Bone marrow (tissue), 2 donors: ENCODE results near the gene PUM2.
"Not testable (repeated sequence)": the region's sequence is repeated elsewhere in the genome, so short reads cannot be mapped to it uniquely, and the experiment has no call there.

Experiments used
- DNase-seq, 2 donors: peaks; one replicate each; lab custom pipeline; 2025; lab: John Stamatoyannopoulos, UW

The PUM2 gene, protein sequence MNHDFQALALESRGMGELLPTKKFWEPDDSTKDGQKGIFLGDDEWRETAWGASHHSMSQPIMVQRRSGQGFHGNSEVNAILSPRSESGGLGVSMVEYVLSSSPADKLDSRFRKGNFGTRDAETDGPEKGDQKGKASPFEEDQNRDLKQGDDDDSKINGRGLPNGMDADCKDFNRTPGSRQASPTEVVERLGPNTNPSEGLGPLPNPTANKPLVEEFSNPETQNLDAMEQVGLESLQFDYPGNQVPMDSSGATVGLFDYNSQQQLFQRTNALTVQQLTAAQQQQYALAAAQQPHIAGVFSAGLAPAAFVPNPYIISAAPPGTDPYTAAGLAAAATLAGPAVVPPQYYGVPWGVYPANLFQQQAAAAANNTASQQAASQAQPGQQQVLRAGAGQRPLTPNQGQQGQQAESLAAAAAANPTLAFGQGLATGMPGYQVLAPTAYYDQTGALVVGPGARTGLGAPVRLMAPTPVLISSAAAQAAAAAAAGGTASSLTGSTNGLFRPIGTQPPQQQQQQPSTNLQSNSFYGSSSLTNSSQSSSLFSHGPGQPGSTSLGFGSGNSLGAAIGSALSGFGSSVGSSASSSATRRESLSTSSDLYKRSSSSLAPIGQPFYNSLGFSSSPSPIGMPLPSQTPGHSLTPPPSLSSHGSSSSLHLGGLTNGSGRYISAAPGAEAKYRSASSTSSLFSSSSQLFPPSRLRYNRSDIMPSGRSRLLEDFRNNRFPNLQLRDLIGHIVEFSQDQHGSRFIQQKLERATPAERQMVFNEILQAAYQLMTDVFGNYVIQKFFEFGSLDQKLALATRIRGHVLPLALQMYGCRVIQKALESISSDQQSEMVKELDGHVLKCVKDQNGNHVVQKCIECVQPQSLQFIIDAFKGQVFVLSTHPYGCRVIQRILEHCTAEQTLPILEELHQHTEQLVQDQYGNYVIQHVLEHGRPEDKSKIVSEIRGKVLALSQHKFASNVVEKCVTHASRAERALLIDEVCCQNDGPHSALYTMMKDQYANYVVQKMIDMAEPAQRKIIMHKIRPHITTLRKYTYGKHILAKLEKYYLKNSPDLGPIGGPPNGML

DNA sequence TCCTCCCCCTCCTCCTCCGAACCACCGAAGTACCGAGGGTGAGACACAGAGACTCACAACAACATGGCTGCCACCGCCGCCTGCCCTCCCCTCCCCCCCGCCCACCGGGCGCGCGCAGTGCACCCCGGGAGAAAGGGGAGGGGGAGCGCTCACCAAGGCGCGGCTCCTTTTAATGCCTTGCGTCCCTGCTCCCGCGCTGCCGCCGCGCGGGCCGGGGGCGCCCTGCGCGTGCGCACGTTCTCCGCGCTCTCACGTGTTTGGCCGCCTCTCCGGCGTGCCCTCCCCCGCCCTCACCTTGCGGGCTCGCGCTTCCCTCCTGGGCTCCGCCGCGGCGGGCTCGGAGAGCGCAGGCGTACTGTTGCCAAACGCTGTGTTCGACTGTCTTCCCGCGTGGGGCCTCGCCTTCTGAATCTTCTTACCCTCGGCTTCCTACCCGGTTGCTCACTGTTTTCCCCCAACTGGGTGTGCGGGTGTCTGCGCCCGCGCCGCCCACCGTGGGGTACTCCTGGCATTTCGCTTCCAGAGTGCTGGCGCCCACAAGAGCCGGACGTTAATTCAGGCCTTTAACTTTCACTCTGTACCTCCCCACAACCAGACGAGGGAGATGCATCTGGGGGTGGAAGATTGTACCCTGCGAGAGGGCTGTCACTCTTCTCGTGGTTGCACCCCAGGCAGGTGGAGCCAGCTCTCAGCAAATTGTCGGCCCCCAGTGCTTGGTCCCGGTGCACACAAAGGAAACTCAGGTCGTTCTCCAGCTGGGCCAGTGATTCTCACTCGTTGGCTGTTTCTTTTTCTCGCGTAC is at the start of gene PUM2:
Gene PUM2 (minus strand): TSS at position 92 of the 802 bp plus-strand sequence. CDS start 23,484 bp downstream, outside the sequence.
- DNase-seq, result peak; percentile 79 to 80

DNA sequence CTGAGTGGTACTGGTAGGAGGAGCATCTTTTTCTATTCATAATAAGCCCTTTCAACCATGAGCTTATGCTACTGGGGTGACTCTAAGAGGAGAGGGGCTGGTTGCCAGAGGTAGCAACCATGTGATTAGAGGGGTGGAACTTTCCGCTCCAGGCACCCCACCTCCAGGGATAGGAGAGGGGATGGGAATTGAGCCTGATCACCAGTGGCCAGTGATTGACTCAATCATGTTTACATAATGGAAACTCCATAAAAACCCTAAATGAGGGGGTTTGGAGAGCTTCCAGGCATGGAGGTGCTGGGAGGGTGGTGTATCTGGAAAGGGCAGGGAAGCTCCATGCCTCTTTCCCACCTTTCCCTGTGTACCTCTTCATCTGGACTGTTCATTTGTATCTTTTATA is 49.7 kb upstream of the PUM2 start:
- no peak for DNase-seq

DNA sequence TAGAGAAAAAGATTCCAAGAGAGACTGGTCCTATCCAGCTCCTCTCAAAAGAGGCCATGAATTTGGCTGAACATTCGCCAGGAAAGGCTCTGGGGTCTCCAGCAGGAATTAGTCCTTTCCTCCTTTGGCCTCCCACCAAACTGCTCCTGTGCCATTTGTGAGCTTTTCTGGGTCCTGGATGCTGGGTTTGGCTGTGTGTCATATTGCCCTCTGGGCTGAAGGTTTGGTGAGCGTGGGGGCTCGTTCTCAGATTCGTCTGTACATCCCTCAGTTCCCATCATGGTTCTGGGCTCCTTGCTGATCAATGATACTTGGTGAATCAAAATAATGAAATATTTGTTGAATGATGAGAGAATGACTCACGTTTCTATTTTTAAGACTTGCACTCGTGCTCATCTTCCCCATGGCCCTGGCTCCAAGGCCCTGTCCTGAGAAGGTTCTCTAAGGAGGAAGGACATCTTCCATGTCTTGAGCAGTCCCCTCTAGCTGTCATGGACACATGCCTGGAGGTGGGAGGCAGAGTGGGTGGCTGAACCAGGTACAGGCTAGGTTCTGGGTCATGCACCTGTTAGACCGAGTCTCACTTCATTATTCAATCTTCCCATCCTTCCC is 48.4 kb upstream of the PUM2 start:
- no peak for DNase-seq

DNA sequence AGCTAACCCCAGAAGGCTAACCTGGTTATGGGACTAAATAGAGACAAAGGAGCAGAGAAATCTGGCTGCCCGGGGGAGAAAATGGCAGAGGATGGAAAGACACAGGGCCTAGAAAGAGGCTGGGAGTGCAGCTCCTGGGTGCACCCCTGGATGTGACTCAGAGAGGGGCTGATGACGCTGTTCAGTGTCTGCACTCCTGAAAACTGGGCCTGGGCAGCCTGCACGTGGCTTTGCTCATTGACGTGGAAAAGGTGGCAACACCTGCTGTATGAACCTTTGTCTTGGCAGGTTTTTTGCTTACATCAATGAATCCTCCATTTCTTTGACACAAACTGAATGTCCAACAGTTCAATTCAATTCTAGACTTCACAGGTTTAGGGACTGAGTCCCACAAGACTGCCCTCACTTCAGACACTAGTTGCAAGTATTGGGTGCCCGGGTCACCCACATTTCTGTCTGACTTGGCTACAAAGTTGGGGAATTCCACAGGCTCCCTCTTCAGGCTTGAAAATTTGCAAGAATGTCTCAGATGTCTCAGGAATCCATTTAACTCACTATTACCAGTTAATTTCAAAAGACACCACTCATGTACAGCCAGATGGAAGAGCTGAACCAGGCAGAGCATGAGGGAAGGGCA is 47.3 kb upstream of the PUM2 start:
- DNase-seq, result no peak

DNA sequence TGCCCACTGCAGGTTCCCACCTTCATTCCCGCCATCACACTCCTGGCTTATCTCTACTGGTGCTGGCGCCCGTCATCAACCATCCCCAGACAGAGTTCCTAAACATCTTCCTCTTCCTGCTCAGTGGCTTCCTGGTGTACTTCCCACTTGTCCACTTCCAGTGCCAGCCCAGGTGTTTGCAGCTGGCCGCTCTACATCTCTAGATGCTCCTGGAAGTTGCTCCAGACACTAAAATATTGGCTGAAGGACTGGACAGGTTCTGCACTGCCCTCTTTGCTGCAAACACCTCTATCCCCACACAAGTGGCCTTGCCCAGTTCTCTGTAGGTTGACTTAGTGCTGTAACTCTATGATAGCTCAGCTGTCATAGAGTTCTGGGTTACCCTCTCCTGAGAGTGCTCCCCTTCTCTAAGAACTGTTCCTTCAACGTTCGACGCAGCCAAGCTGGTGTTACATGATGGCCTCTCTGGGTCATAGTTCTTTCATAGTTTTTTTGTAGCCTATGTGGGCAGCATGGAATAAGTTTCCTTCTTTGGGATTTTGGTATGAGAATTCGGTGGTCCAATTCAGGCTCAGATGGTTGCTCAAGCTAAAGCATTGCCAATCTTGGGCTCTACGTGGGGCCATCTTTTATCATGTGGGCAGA is 45.8 kb upstream of the PUM2 start:
- no peak for DNase-seq

DNA sequence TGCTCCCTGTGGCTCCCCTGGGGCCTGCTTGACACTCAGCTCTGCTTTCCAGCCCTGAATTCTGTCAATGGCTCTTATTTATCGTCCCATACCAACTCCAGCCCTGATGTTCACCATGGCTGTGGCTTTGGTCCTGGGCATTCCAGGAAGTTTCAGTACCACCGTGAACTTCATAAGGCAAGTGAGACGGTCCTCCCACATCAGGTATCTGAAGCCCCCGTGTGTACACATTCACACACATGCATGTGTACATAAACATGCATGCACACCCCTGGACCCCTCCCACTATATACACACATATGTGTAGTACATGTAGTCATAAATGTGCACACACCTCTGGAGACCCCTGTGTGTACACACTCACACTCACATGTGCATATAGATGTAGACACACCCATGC is 43.3 kb upstream of the PUM2 start:
- no peak for DNase-seq

DNA sequence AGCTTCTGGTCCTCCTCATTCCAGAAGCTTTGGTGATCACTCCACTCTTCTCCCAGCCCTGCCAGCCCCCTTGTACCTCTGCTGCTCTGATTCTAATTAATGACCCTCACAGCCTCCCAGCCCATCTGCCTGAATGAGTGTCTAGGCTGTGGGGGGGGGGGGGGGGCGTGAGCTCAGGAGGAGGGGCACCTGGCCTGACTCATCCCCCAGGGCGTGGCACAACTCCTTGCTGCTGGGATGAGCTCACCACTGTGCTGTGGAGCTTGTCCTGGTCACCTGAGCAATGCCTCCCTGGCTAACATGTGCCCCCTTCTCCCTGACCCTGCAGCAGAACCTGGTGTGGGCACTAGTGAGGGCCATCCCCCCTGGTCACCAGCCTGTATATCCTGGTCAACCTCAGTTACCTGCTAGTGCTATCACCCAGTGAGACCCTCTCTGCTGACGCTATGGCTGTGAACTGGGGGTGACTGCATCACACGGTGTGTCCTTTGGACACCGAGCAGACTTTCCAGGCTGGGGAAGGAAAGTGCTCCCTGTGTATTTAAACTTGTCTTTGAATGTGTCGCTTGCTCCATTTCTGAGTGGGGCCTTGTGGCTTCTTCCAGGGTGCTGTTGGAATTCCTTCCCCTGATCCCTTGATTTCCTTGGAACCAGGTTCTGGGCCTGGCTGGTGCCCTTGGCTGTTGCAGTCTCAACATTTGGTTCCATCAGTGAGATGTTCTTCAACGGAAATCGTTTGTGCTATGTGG is 41.5 kb upstream of the PUM2 start:
- no peak for DNase-seq

DNA sequence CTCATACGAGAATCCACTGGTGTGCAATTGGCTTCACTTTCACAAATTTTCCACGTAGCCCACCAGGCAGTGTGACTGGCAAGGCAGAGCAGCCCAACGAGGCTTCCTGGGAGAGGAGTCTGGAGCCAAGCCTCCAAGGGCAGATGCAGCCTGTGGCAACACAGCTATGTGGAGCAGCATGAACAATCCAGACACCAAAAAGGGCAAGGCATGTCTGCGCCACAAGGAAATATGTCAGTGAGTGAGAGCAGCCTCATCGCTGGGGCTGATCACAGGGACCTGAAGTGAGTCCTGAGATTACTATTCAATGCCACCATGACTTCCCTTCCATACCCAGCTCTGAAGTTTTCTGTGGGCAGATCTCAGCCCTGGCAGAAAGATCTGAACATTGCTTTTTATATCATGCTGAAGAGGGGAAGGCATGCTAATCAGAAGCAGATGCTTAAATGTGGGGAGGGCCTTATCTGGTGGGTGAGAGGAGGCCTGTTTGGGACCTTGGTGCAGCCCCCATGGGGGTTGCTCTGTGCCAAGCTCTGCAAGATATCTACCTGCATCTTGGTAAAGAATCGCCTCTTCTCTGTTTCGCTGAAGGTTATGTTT is 40.0 kb upstream of the PUM2 start:
- no peak for DNase-seq

DNA sequence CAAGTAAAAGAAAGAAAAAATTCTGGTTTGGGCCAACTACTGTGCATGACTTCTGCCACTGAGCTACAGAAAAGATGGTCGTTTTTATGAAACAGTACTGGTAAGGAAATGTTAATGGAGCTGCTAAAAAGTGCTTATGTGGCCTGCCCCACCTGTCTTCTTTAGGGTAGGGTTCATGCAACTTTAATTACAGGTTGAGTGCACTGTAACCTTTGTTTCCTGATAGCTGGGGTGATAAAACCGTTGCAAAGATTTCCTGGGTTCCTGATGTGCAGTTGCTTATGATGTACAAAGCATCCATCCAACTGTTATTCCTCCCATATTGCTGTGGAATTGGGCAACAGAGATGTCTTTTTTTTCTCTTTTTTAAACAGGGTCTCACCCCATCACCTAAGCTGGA is 34.3 kb upstream of the PUM2 start:
- DNase-seq, result no peak

DNA sequence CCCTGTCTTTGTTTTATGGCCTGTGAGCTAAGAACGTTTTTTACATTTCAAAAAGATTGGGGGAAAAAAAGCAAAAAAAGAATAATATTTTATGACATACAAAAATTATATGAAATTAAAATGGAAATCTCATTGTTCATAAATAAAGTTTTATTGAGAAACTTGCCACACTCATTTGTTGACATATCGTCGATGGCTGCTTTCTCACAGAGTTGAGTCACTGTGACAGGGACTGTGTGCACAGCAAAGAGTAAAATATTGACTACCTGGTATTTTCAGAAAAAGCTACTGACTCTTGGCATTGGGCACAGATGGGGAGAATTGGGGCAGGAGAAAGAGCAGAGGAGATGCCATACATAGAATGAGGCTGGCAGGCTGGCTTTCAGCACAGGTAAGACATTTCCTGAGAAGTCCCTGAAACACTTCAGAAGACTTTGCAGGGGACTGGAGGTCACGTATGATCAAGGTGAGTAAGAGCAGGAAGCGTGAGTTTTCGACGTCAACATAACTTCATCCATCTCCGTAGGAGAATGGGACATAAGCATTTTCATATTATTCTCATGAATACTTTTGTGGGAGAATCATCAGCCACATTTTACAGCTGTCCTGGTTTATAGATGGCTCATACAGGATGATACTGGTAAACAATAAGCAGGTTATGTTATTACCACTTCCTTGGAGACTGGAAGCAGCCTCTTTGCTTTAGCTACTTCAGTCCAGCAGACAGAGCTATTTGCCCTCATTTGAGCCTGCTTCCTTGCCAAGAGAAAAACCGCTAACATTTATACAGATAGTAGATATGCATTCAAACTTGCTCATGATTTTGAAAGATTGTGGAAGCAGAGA is 32.5 kb upstream of the PUM2 start:
- DNase-seq, result no peak

DNA sequence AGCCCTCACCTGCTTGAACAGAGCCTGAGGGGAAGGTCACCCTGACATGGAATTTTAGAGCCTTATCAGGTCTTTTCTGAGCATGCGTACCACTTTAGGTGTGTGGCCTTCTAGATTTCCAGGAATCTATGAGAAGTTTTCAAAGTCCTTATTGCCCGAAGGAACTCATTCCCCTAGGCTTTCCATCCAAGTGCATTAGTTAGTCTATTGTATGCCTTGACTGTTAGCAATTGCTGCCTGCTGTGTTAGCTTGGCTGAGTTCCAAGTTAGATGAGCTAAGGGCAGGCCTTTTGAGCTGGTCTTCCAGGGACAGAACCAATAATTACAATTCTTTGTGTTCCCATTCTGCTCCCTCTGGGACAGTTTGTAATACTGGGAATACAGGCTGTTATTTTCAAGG is 30.8 kb upstream of the PUM2 start:
- DNase-seq, result no peak

DNA sequence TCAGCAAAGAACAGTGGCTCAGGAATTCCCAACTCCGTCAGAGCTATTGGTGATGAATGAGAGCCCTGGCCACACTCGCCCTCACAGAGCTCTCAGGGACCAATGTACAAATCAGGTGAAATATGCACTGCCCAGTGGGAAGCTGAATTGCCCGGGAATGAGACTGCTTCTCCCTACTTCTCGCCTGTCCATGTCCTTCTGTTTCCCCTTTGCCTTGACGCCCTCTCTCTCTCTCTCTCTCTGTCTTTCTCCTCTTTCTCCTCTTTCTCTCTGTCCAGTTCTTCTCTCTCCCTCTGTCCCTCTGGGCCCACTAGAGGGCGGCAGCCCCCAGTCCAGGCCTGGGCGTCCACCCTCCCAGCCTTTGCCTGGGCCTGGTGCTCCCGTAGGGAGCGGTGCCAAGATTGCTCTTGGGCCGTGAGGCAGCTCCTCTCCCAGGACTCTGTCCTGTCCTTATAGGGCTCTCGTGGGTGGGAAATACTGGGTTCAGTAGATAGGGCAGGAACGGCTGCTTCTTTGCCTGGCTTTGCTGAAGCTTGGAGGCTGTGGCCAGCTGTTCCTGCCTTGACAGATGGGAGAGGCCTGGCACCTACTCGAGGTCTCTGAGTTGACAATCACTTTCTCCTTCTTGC is 28.4 kb upstream of the PUM2 start:
- DNase-seq, result peak in 1 of 2 donors; percentile 3

DNA sequence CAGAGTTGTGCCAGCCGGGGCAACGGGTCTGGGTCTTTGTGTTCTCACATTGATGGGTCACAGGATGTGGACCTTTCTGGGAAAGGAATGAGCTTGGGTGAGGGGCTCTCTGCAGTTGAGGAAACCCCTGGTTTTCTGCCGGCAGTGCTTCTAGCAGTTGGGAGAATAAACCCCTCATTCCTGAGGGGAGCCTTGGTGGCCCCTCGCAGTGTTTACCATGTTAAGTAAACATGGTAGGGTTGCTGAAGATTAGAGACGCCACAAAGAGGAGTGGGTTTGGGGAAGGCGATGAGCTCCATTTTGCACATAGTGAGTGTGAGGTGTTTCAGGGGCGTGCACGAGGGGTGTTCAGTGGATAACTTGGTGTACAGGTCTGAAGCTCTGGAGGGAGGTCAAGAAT is 27.7 kb upstream of the PUM2 start:
- no peak for DNase-seq

DNA sequence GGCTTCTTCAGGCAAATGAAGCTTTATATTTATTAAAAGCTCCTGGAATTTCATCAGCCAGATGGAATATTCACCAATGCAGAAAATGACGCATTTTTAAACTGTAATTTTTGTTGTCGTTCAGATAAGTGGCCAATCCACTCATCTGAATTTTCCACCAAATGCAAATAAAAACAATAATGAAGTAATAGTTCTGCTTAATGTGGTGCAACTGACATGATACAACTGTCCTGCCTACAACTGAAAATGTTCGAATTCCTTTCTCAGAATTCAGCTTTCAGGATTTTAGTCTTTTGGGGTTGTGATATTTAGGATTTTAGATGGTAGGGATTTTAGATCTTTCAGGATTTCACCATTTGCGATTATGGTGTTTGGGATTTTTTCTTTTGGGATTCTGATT is 27.1 kb upstream of the PUM2 start:
- DNase-seq, result no peak

DNA sequence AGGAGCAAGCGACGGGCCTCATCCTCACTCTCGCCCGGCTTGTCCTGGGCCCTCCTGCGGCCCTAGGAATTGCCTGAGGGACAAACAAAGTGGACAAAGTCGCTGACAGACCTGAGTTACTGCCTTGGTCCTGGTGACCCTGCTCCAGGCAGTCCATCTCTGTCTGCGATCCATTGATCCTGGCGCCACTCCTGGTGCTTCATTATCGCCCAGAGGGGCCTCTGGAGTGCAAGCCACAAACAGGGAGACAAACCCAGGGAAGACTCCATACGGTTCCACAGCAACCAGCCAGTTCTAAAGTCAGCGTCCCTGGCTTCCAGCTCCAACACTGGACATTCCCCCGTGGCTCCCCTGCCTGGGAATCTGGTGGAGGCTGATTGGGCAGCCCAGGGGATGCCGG is 24.3 kb upstream of the PUM2 start:
- DNase-seq, result not testable (repeated sequence)

DNA sequence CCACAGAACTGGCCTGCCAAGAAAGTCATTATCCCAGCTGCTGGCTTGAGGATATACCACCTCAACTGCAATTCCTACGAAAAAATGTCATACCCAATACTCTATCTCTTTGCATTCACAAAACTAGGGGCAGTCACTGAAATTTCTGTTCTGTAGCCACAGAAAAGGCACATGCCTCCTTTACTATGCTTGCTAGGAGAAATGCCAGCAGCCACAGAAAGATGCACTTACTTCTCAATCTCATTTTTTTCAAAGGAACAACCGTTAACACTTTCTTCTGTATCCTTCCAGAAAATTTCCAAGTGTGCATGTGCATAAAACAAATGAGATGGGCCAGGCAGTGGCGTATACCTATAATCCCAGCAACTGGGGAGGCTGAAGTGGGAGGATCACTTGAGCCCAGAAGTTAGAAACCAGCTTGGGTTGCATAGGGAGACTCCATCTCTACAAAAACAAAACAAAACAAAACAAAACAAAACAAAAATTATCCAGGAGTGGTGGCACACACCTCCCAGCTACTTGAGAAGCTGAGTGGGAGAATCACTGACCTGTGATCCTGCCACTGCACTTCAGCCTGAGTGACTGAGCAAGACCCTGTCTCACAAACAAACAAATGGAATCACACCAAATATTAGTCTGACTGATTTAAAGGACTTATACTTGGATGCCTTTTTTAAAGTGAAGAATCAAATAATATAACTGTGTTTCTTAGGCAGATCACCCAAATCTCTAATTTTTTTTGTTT is 22.4 kb upstream of the PUM2 start:
- DNase-seq, result no peak

DNA sequence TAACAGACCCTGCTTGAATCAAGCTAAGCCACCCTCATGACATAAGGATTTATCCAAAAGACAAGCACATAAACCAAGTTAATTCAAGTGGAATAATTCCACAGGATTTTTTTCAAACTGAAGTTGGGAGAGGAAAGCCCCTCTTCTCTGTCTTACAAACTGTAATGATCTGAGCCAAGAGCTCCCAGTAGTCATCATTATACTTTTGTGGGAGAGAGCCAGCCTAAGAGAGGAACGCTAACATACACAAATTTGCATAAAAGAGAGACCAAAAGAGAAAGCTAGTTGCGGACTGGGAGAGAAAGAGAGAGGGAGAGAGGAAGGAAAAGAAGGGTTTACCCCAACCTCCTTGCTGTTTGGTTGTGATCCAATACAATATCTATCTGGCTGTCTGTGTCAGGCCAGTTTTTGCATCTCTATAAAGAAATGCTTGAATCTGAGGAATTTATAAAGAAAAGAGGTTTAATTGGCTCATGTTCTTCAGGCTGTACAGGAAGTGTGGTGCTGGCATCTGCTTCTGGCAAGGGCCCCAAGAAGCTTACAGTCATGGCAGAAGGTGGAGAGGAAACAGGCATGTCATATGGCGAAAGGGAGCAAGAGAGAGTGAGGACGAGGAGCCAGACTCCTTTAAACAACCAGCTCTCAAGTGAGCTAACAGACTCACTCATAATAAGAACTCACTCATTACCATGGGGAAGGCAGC is 20.8 kb upstream of the PUM2 start:
- no peak for DNase-seq
